Gastrocnemius medialis (tissue), 4 donors: ENCODE results near the gene ZC3H4. TPM values are rescaled to one million over a fixed set of nuclear protein-coding genes. Genes with fewer than 3 reads are reported as not detected.

Experiments
- ATAC-seq, 2 donors: fragments of 150-250 bp; one replicate each; pipeline ENCODE4 v1.9.1; 2016
- DNase-seq, 2 donors: peaks; one replicate each; pipeline ENCODE4 v3.0.0-alpha.2; 2019
- H3K27ac ChIP-seq, 4 donors: fragments of 200-600 bp; sonication (generic); 1 replicate in 1 of 4; 2 replicates in 3 of 4; pipeline ENCODE4 v1.5.1; 2016 to 2018; ENCODE audit warnings: mild to moderate bottlenecking in 2 of 4, moderate library complexity in 1 of 4
- H3K27me3 ChIP-seq, 3 donors: fragments of 200-600 bp; sonication (generic) in 2 of 3; 1 replicate in 1 of 3; 2 replicates in 2 of 3; pipeline versions ENCODE4 v1.5.1 to v1.6.0; 2016 to 2019; ENCODE audit warnings: mild to moderate bottlenecking in 1 of 3, moderate library complexity in 1 of 3
- H3K36me3 ChIP-seq, 2 donors: fragments of 200-600 bp; sonication (generic) in 1 of 2; one replicate each; pipeline ENCODE4 v1.5.1; 2017 to 2018
- H3K4me1 ChIP-seq, 2 donors: fragments of 200-600 bp; sonication (generic) in 1 of 2; one replicate each; pipeline ENCODE4 v1.5.1; 2016 to 2017; ENCODE audit warnings: mild to moderate bottlenecking in 2 of 2
- H3K4me3 ChIP-seq, 4 donors: fragments of 200-600 bp; sonication (generic) in 3 of 4; 1 replicate in 1 of 4; 2 replicates in 3 of 4; pipeline ENCODE4 v1.5.1; 2016 to 2019; ENCODE audit warnings: mild to moderate bottlenecking in 2 of 4
- H3K9me3 ChIP-seq, 3 donors: fragments of 200-600 bp; sonication (generic) in 2 of 3; 1 replicate in 1 of 3; 2 replicates in 2 of 3; pipeline ENCODE4 v1.5.1; 2016 to 2019
- CTCF ChIP-seq, 5 experiments: fragments of 450-650 bp in 3 of 5; fragments of 200-600 bp in 2 of 5; sonication (generic) in 2 of 5; IDR thresholded peaks in 4 of 5; conservative IDR thresholded peaks in 1 of 5; 1 replicate in 4 of 5; 2 replicates in 1 of 5; pipeline ENCODE4 v1.5.1; 2016 to 2019; ENCODE audit warnings: antibody characterized with exemption in 5 of 5, mild to moderate bottlenecking in 3 of 5, moderate library complexity in 3 of 5
- POLR2A ChIP-seq, 2 donors: fragments of 450-650 bp; IDR thresholded peaks; one replicate each; pipeline ENCODE4 v1.6.1; 2017; ENCODE audit warnings: antibody characterized with exemption in 2 of 2, mild to moderate bottlenecking in 2 of 2, moderate library complexity in 2 of 2
- in situ Hi-C, 4 donors: fragments of 200-750 bp; cut with MboI; loops; one replicate each; pipeline versions ENCODE4 v1.15.0 to v1.8.0; 2017; ENCODE audit warnings: low sequenced_read_pairs in 4 of 4
- intact Hi-C: fragments of 100-400 bp; cut with DNase I; formaldehyde crosslinking; loops from one replicate; pipeline ENCODE4 v1.15.1; 2023; ENCODE audit warnings: low total_unique reads
- total RNA-seq, 4 donors: library from RNA; depleted of rRNA; stranded (reverse); fragments of >200 nt; gene quantifications; one replicate each; pipeline versions ENCODE4 v1.1.0 to v1.2.3, GENCODE V29; 2016

The ZC3H4 gene
- total RNA-seq, 4 donors from 2014 or later, result 16.2 to 31.7 (median 22.8) TPM

GRCh38 chr19:47146920-47147319, 33.3 kb upstream of the ZC3H4 start:
- no peak for ATAC-seq
- peaks cover 0 to 51% of the 10 kb centered on the region in 2 donors for H3K36me3 ChIP-seq
- in situ Hi-C loops, result loop anchor here in 2 of 4 donors (10.0 kb wide), 1 partner anchor 98 kb away; no protein-coding TSS in a partner anchor
- no peak overlapping the region for H3K4me3 ChIP-seq
- TF ChIP-seq POLR2A (IDR thresholded peaks at IDR 0.05) (no peak), CTCF (IDR thresholded peaks at IDR 0.05 in 4 of 5, conservative IDR thresholded peaks at IDR 0.05 in 1 of 5) (no peak)
- H3K4me1 ChIP-seq, result peaks cover 8 to 10% of the 10 kb centered on the region in 2 donors
- no peaks in the 10 kb centered on the region for H3K27me3 ChIP-seq
- DNase-seq, result no peak
- intact Hi-C loops, result no loop called here
- no peak overlapping the region for H3K27ac ChIP-seq
- no peaks in the 10 kb centered on the region for H3K9me3 ChIP-seq

GRCh38 chr19:47145639-47146486, 32.3 kb upstream of the ZC3H4 start:
- no peaks in the 10 kb centered on the region for H3K27me3 ChIP-seq
- H3K27ac ChIP-seq, result no peak overlapping the region
- DNase-seq (no peak), ATAC-seq (no peak)
- TF ChIP-seq POLR2A (IDR thresholded peaks at IDR 0.05) (no peak), CTCF (IDR thresholded peaks at IDR 0.05 in 4 of 5, conservative IDR thresholded peaks at IDR 0.05 in 1 of 5) (no peak)
- H3K9me3 ChIP-seq, result no peaks in the 10 kb centered on the region
- in situ Hi-C loops (loop anchor here in 2 of 4 donors (10.0 kb wide), 1 partner anchor 99 kb away; no protein-coding TSS in a partner anchor), intact Hi-C loops (no loop called here)
- H3K36me3 ChIP-seq, result peaks cover 0 to 41% of the 10 kb centered on the region in 2 donors
- H3K4me1 ChIP-seq, result peaks cover 8 to 10% of the 10 kb centered on the region in 2 donors
- H3K4me3 ChIP-seq, result no peak overlapping the region

GRCh38 chr19:47144630-47145029, 31.1 kb upstream of the ZC3H4 start:
- in situ Hi-C loops, result loop anchor here in 2 of 4 donors (10.0 kb wide), 1 partner anchor 100 kb away; no protein-coding TSS in a partner anchor

GRCh38 chr19:47143322-47144073, 29.9 kb upstream of the ZC3H4 start:
- in situ Hi-C loops, result loop anchor here in 2 of 4 donors (10.0 kb wide), 1 partner anchor 101 kb away; no protein-coding TSS in a partner anchor
- Histone ChIP-seq H3K4me3 (no peak overlapping the region), H3K9me3 (no peaks in the 10 kb centered on the region), H3K4me1 (peaks cover 8 to 10% of the 10 kb centered on the region in 2 donors), H3K27me3 (no peaks in the 10 kb centered on the region), H3K36me3 (peaks cover 0 to 33% of the 10 kb centered on the region in 2 donors), H3K27ac (peak overlapping the region in 1 of 4 donors; percentile 5)
- ATAC-seq (peak in 1 of 2 donors; percentile 61), DNase-seq (peak; percentile 7 to 20)
- intact Hi-C loops, result no loop called here
- TF ChIP-seq CTCF (IDR thresholded peaks at IDR 0.05 in 4 of 5, conservative IDR thresholded peaks at IDR 0.05 in 1 of 5), result no peak
- TF ChIP-seq POLR2A (IDR thresholded peaks at IDR 0.05), result no peak

More at GRCh38 chr19:47144630-47145029, 31.1 kb upstream of the ZC3H4 start:
- intact Hi-C loops, result no loop called here
- H3K9me3 ChIP-seq, result no peaks in the 10 kb centered on the region
- H3K36me3 ChIP-seq, result peaks cover 0 to 33% of the 10 kb centered on the region in 2 donors
- H3K4me3 ChIP-seq, result no peak overlapping the region
- ATAC-seq (no peak), DNase-seq (no peak)
- TF ChIP-seq POLR2A (IDR thresholded peaks at IDR 0.05) (no peak), CTCF (IDR thresholded peaks at IDR 0.05 in 4 of 5, conservative IDR thresholded peaks at IDR 0.05 in 1 of 5) (no peak)
- H3K4me1 ChIP-seq, result peaks cover 8 to 10% of the 10 kb centered on the region in 2 donors
- H3K27ac ChIP-seq, result no peak overlapping the region
- H3K27me3 ChIP-seq, result no peaks in the 10 kb centered on the region
